HEK293T (cell line): ENCODE measurements around the gene BPNT1.

Experiments
- ARNT ChIP-seq: fragments of 450-650 bp; IDR thresholded peaks from 2 replicates; pipeline ENCODE4 v1.6.1; 2017; ENCODE audit warnings: mild to moderate bottlenecking
- BHLHE40 ChIP-seq: fragments of 450-650 bp; IDR thresholded peaks from 2 replicates; pipeline ENCODE4 v1.6.1; 2016; ENCODE audit warnings: mild to moderate bottlenecking, moderate library complexity, borderline replicate concordance
- ELF4 ChIP-seq: fragments of 450-650 bp; IDR thresholded peaks from 2 replicates; pipeline ENCODE4 v1.6.1; 2017; ENCODE audit warnings: antibody characterized with exemption
- FOXA1 ChIP-seq: fragments of 450-650 bp; IDR thresholded peaks from 2 replicates; pipeline ENCODE4 v1.6.1; 2016; ENCODE audit warnings: mild to moderate bottlenecking
- FOXK2 ChIP-seq: fragments of 450-650 bp; IDR thresholded peaks from 2 replicates; pipeline ENCODE4 v1.6.1; 2016; ENCODE audit warnings: mild to moderate bottlenecking
- FOXM1 ChIP-seq: fragments of 450-650 bp; IDR thresholded peaks from 2 replicates; pipeline ENCODE4 v1.6.1; 2017; ENCODE audit warnings: mild to moderate bottlenecking, borderline replicate concordance
- HDGF ChIP-seq: fragments of 450-650 bp; IDR thresholded peaks from 2 replicates; pipeline ENCODE4 v1.6.1; 2017; ENCODE audit warnings: antibody characterized with exemption, borderline replicate concordance
- LEF1 ChIP-seq: fragments of 450-650 bp; IDR thresholded peaks from 2 replicates; pipeline ENCODE4 v1.6.1; 2017; ENCODE audit warnings: mild to moderate bottlenecking, borderline replicate concordance
- NFRKB ChIP-seq: fragments of 450-650 bp; IDR thresholded peaks from 2 replicates; pipeline ENCODE4 v1.6.1; 2016; ENCODE audit warnings: mild to moderate bottlenecking, moderate library complexity
- PKNOX1 ChIP-seq: fragments of 450-650 bp; IDR thresholded peaks from 2 replicates; pipeline ENCODE4 v1.6.1; 2016
- SP1 ChIP-seq: fragments of 450-650 bp; IDR thresholded peaks from 2 replicates; pipeline ENCODE4 v1.6.1; 2017
- SUZ12 ChIP-seq: fragments of 450-650 bp; IDR thresholded peaks from 2 replicates; pipeline ENCODE4 v1.6.1; 2016; ENCODE audit warnings: mild to moderate bottlenecking
- TARDBP ChIP-seq: fragments of 450-650 bp; IDR thresholded peaks from 2 replicates; pipeline ENCODE4 v1.6.1; 2016
- ZNF384 ChIP-seq: fragments of 450-650 bp; IDR thresholded peaks from 2 replicates; pipeline ENCODE4 v1.6.1; 2016

DNA sequence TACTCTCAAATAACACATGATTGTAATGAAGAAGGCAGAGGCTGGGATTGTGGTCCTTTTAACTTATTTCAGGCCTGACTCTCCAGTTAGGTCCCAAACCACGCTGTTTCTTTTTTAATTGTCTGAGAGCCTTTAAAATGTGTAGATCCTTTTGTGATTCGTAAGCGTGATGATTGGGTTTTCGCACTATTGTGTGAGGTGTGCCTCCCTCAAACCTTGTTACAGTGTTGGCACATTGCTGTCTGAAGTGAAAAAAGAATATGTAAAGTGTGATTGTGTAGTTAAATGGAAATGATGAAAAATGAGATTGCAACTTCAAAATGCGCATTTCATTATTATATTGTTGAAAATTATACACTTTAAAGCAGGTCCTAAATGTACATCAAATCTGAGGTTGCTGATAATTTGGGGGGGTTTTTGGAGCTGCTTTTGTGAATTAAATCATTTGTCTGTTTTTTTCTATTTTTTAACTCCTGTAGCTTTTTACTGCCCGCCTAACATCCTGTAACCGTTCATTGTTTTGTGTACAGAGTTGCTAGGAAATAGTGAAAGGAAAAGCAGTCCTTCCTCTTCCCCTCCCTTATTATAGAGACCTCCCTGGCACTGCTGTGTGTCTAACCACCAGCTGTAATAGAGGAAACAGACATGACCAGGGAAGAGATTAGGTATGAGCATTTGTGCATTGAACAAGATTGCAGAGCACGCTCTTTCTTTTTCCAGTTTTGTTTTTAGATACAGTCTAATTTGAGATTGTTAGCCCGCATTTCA is 47.6 kb upstream of the BPNT1 start:
- no peak for TF ChIP-seq SP1
- TF ChIP-seq BHLHE40: no peak
- TF ChIP-seq ZNF384: no peak
- TF ChIP-seq SUZ12: no peak
- no peak for TF ChIP-seq FOXK2
- TF ChIP-seq FOXA1: no peak
- TF ChIP-seq PKNOX1: no peak
- TF ChIP-seq ELF4: no peak
- no peak for TF ChIP-seq ARNT
- no peak for TF ChIP-seq TARDBP
- no peak for TF ChIP-seq FOXM1
- no peak for TF ChIP-seq HDGF
- TF ChIP-seq NFRKB: no peak
- TF ChIP-seq LEF1: no peak
